H1 (cell line): ENCODE data around the gene CELSR1. TPM values are rescaled to one million over a fixed set of nuclear protein-coding genes. Genes with fewer than 3 reads are reported as not detected.

Experiments
- CTCF ChIA-PET: fragments of 300-600 bp; sonication (Branson Sonifier 250); formaldehyde crosslinking; loops from one replicate; lab custom pipeline; 2021; ENCODE audit not compliant: partially characterized antibody; lab: Charles Lee
- POLR2A ChIA-PET: fragments of 300-600 bp; sonication (Branson Sonifier 250); formaldehyde crosslinking; loops from one replicate; lab custom pipeline; 2021; ENCODE audit warnings: inconsistent platforms; ENCODE audit not compliant: partially characterized antibody; lab: Charles Lee
- DNase-seq, 2 experiments: peaks; one replicate each; pipeline versions ENCODE4 v3.0.0 to v3.0.0-alpha.2; 2010 to 2022; ENCODE audit warnings: low spot score in 2 of 2, low read depth in 1 of 2, mixed read lengths in 1 of 2
- FAIRE-seq: peaks from 2 replicates; lab custom pipeline; 2011; peaks lifted over from hg19 to GRCh38; lab: Jason Lieb, UNC
- H2AFZ ChIP-seq: 2 replicates; pipeline ENCODE4 v1.8.1; 2012; ENCODE audit warnings: low read length, inconsistent platforms
- H2AK5ac ChIP-seq: 2 replicates; pipeline ENCODE4 v1.6.1; 2013; ENCODE audit warnings: low read depth, low read length
- H2BK120ac ChIP-seq: replicated peaks from 2 replicates; pipeline ENCODE3; 2013; ENCODE audit warnings: low read depth, low read length, inconsistent platforms
- H2BK12ac ChIP-seq: 2 replicates; pipeline ENCODE4 v1.6.1; 2013; ENCODE audit warnings: low read depth, low read length
- H2BK15ac ChIP-seq: 2 replicates; pipeline ENCODE4 v1.6.1; 2013; ENCODE audit warnings: low read length
- H2BK20ac ChIP-seq: 2 replicates; pipeline ENCODE4 v1.6.1; 2013; ENCODE audit warnings: low read length
- H2BK5ac ChIP-seq: 2 replicates; pipeline ENCODE4 v1.6.1; 2013; ENCODE audit warnings: low read depth, low read length
- H3K14ac ChIP-seq: 2 replicates; pipeline ENCODE4 v1.6.1; 2013; ENCODE audit warnings: inconsistent platforms; ENCODE audit not compliant: insufficient read length
- H3K18ac ChIP-seq: 2 replicates; pipeline ENCODE4 v1.6.1; 2013; ENCODE audit warnings: low read length; ENCODE audit errors: extremely low read depth
- H3K23ac ChIP-seq: 2 replicates; pipeline ENCODE4 v1.6.1; 2013; ENCODE audit warnings: inconsistent platforms; ENCODE audit not compliant: insufficient read length
- H3K23me2 ChIP-seq: 2 replicates; pipeline ENCODE4 v1.6.1; 2013; ENCODE audit warnings: low read depth, low read length
- H3K27ac ChIP-seq: 2 replicates; pipeline ENCODE4 v1.6.1; 2011; ENCODE audit warnings: low read depth, low read length, inconsistent platforms
- H3K27me3 ChIP-seq, 4 experiments: replicated peaks in 1 of 4; 1 replicate in 1 of 4; 2 replicates in 3 of 4; pipeline versions ENCODE4 v1.6.1 to v1.8.1; 2011 to 2013; ENCODE audit warnings: low read length in 3 of 4, mild to moderate bottlenecking in 3 of 4, inconsistent platforms in 2 of 4, mixed read lengths in 2 of 4, moderate library complexity in 1 of 4; ENCODE audit not compliant: control insufficient read depth in 3 of 4, insufficient read depth in 3 of 4; ENCODE audit errors: extremely low read depth in 1 of 4
- H3K36me3 ChIP-seq, 4 experiments: 2 replicates each; pipeline versions ENCODE4 v1.6.1 to v1.8.1; 2011 to 2013; ENCODE audit warnings: mild to moderate bottlenecking in 4 of 4, low read length in 3 of 4, moderate library complexity in 2 of 4, control low read depth in 1 of 4, inconsistent platforms in 1 of 4; ENCODE audit not compliant: insufficient read depth in 4 of 4, control insufficient read depth in 2 of 4
- H3K4ac ChIP-seq: replicated peaks from 2 replicates; pipeline ENCODE3; 2013; ENCODE audit warnings: low read length, low read depth, mixed read lengths, inconsistent platforms; ENCODE audit not compliant: insufficient read length
- H3K4me1 ChIP-seq, 4 experiments: replicated peaks in 1 of 4; 1 replicate in 1 of 4; 2 replicates in 3 of 4; pipeline versions ENCODE4 v1.6.1 to v1.8.1; 2011 to 2013; ENCODE audit warnings: low read length in 3 of 4, inconsistent platforms in 2 of 4, mixed read lengths in 1 of 4; ENCODE audit not compliant: insufficient read depth in 4 of 4, control insufficient read depth in 3 of 4
- H3K4me2 ChIP-seq, 2 experiments: 2 replicates each; pipeline versions ENCODE4 v1.6.1 to v1.8.1; 2011 to 2013; ENCODE audit warnings: low read depth in 2 of 2, low read length in 2 of 2, control low read depth in 1 of 2, inconsistent platforms in 1 of 2, mild to moderate bottlenecking in 1 of 2; ENCODE audit not compliant: insufficient read depth in 1 of 2
- H3K4me3 ChIP-seq, 4 experiments: fragments of 200-600, 300-600 bp in 1 of 4; sonication (generic), shearing (Covaris generic), sonication (Bioruptor Twin) in 1 of 4; 2 replicates each; pipeline versions ENCODE4 v1.5.1 to v1.8.1; 2011 to 2016; ENCODE audit warnings: low read length in 4 of 4, low read depth in 3 of 4, control low read depth in 2 of 4, inconsistent platforms in 2 of 4, mild to moderate bottlenecking in 2 of 4, mixed read lengths in 1 of 4, moderate library complexity in 1 of 4; ENCODE audit not compliant: insufficient read depth in 2 of 4; ENCODE audit errors: extremely low read depth in 1 of 4
- H3K56ac ChIP-seq: replicated peaks from 2 replicates; pipeline ENCODE3; 2013; ENCODE audit warnings: low read depth, mild to moderate bottlenecking, mixed read lengths, low read length, inconsistent platforms; ENCODE audit not compliant: insufficient read length
- H3K79me1 ChIP-seq: 2 replicates; pipeline ENCODE4 v1.6.1; 2013; ENCODE audit warnings: low read depth, low read length, control low read depth
- H3K79me2 ChIP-seq, 2 experiments: 2 replicates each; pipeline versions ENCODE4 v1.6.1 to v1.8.1; 2012 to 2013; ENCODE audit warnings: low read length in 2 of 2, mild to moderate bottlenecking in 2 of 2, inconsistent platforms in 1 of 2; ENCODE audit not compliant: insufficient read depth in 2 of 2, control insufficient read depth in 1 of 2
- H3K9ac ChIP-seq, 4 experiments: replicated peaks in 1 of 4; 1 replicate in 1 of 4; 2 replicates in 3 of 4; pipeline versions ENCODE4 v1.6.1 to v1.8.1; 2011 to 2013; ENCODE audit warnings: low read depth in 3 of 4, low read length in 3 of 4, control low read depth in 2 of 4, mild to moderate bottlenecking in 2 of 4, moderate library complexity in 2 of 4, inconsistent platforms in 1 of 4; ENCODE audit errors: extremely low read depth in 1 of 4
- H3K9me3 ChIP-seq, 2 experiments: 2 replicates each; pipeline versions ENCODE4 v1.6.1 to v1.8.1; 2012 to 2013; ENCODE audit warnings: mild to moderate bottlenecking in 2 of 2, moderate library complexity in 2 of 2, control low read depth in 1 of 2, inconsistent platforms in 1 of 2, low read depth in 1 of 2, low read length in 1 of 2, mixed read lengths in 1 of 2; ENCODE audit not compliant: insufficient read depth in 2 of 2
- H4K20me1 ChIP-seq, 2 experiments: replicated peaks in 1 of 2; 2 replicates each; pipeline versions ENCODE3 to v1.8.1; 2011 to 2013; ENCODE audit warnings: inconsistent platforms in 2 of 2, low read length in 2 of 2, mild to moderate bottlenecking in 1 of 2; ENCODE audit not compliant: insufficient read depth in 2 of 2, control insufficient read depth in 1 of 2
- H4K5ac ChIP-seq: 2 replicates; pipeline ENCODE4 v1.6.1; 2013; ENCODE audit warnings: low read length, low read depth, mixed read lengths, inconsistent platforms; ENCODE audit not compliant: insufficient read length
- H4K8ac ChIP-seq: 2 replicates; pipeline ENCODE4 v1.8.0; 2013; ENCODE audit warnings: mild to moderate bottlenecking, moderate library complexity, low read length, inconsistent platforms; ENCODE audit not compliant: insufficient read depth; ENCODE audit errors: extremely low read depth
- H4K91ac ChIP-seq: replicated peaks from 2 replicates; pipeline ENCODE3; 2013; ENCODE audit warnings: low read length, mixed read lengths, inconsistent platforms; ENCODE audit not compliant: insufficient read length
- CTBP2 ChIP-seq: IDR thresholded peaks from 2 replicates; pipeline ENCODE4 v1.7.0; 2011; ENCODE audit warnings: borderline replicate concordance, mild to moderate bottlenecking, moderate library complexity, mixed read lengths, low read length; ENCODE audit not compliant: insufficient read depth, insufficient read length
- FOSL1 ChIP-seq: IDR thresholded peaks from 2 replicates; pipeline ENCODE4 v1.6.1; 2011; ENCODE audit warnings: mild to moderate bottlenecking, low read depth, low read length, moderate library complexity; ENCODE audit not compliant: insufficient read depth
- KDM4A ChIP-seq: IDR thresholded peaks from one replicate; pipeline ENCODE4 v1.7.1; 2012; ENCODE audit warnings: low read depth, mild to moderate bottlenecking, moderate library complexity, low read length, inconsistent platforms; ENCODE audit not compliant: severe bottlenecking
- NRF1 ChIP-seq: IDR thresholded peaks from 2 replicates; pipeline ENCODE4 v1.6.1; 2011; ENCODE audit warnings: mild to moderate bottlenecking, low read depth, low read length, improper control_type of control experiment
- RAD21 ChIP-seq, 2 experiments: IDR thresholded peaks in 1 of 2; conservative IDR thresholded peaks in 1 of 2; 2 replicates each; pipeline ENCODE4 v1.6.1; 2011; ENCODE audit warnings: low read depth in 2 of 2, low read length in 2 of 2, improper control_type of control experiment in 1 of 2, inconsistent platforms in 1 of 2, mild to moderate bottlenecking in 1 of 2, moderate library complexity in 1 of 2
- TCF12 ChIP-seq: IDR thresholded peaks from 2 replicates; pipeline ENCODE4 v1.6.1; 2011; ENCODE audit warnings: low read depth, mild to moderate bottlenecking, low read length
- WGBS, 2 experiments: shearing (Covaris generic) in 1 of 2; methylation state at CpG; one replicate each; pipeline versions ENCODE4 v1.1.6 to v1.1.7; 2013 to 2015; ENCODE audit warnings: low lambda C conversion rate in 2 of 2, mixed read lengths in 2 of 2, inconsistent platforms in 1 of 2, low coverage in 1 of 2, missing lambda C conversion rate in 1 of 2; ENCODE audit not compliant: insufficient replicate concordance in 2 of 2, insufficient coverage in 1 of 2, insufficient read length in 1 of 2; ENCODE audit errors: extremely low coverage in 1 of 2, missing lambda C conversion rate in 1 of 2; 5-methylcytosine and 5-hydroxymethylcytosine counted together
- polyA plus RNA-seq, 7 experiments: library from polyadenylated mRNA; depleted of rRNA in 3 of 7; stranded (reverse) in 5 of 7; unstranded in 2 of 7; fragments of >200 nt in 5 of 7; fragments of 200-250 nt in 2 of 7; gene quantifications; 1 replicate in 5 of 7; 2 replicates in 1 of 7; 4 replicates in 1 of 7; pipeline versions ENCODE4 v1.2.1 to v1.2.3, GENCODE V29; 2011 to 2013; ENCODE audit warnings: missing spikeins in 2 of 7, mixed read lengths in 2 of 7
- total RNA-seq: library from RNA; stranded (reverse); fragmentation: NEBNext Ultra II Directional; extraction: Animal tissue kit (Norgen Biotek cat#: 25700); gene quantifications from 2 replicates; pipeline ENCODE4 v1.2.1, GENCODE V29; 2021
- TF ChIP-seq, protein P1 (sequence below), 3 experiments: IDR thresholded peaks; 1 replicate in 2 of 3; 2 replicates in 1 of 3; pipeline versions ENCODE4 v1.5.1 to v1.6.1; 2011; ENCODE audit warnings: low read length in 3 of 3, mild to moderate bottlenecking in 3 of 3, inconsistent platforms in 2 of 3, low read depth in 1 of 3, moderate library complexity in 1 of 3; ENCODE audit not compliant: insufficient read depth in 1 of 3; ENCODE audit errors: control extremely low read depth in 1 of 3

CELSR1 gene
- total and polyA plus RNA-seq, 2 of the 8 experiments (the other 6 are each of a cell fraction or from before 2014, with no cell fraction given), result 9.0 to 12.4 TPM

DNA sequence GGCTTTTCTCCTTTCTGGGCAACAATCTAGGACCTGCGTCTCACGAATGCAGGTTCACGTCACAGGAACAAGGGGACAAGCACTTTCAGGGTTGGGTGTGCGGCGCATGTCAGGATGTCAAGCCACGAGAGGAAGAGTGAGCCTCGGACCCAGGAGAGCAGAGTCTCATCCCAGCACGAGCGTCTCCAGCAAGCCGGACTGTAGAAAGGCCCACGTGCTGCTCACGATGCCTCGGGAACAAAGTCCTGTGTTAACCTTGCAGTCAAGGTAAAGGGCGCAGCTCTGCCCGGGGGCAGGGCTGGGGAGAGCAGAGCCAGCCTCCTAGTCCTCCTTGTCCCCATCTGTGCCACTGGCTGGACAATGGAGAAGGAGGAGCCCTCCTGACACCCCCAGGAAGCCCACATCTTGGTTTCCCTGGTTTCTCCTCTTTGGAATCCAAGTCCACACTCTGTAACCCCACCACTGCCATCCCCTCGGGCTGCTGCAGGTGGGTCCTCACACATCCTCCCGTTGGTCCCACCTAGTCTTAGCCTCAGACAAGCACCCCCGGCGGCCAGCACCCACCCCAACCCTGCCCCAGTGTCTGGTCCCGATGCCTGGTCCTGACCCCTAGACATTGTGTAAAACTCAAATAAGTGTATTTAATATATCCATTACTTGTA lies 63.4 kb downstream of the CELSR1 start:
- Histone ChIP-seq H2BK15ac (no peak overlapping the region), H2BK120ac (no peak overlapping the region), H2BK5ac (no peak overlapping the region), H3K18ac (no peak overlapping the region), H3K4me2 (no peak overlapping the region), H3K9ac (no peak overlapping the region), H4K91ac (no peak overlapping the region), H3K14ac (no peak overlapping the region), H2AFZ (no peak overlapping the region), H3K23ac (no peak overlapping the region), H3K27ac (no peak overlapping the region), H4K5ac (no peak overlapping the region), H3K27me3 (no peaks in the 10 kb centered on the region), H4K20me1 (no peaks in the 10 kb centered on the region), H3K79me2 (no peaks in the 10 kb centered on the region), H3K56ac (no peak overlapping the region), H3K9me3 (no peaks in the 10 kb centered on the region), H4K8ac (peak overlapping the region; percentile 17; the same call in 1 of the 2 replicates), H3K23me2 (no peaks in the 10 kb centered on the region), H3K4ac (no peak overlapping the region), H3K4me3 (no peak overlapping the region), H2BK20ac (no peak overlapping the region), H2AK5ac (no peak overlapping the region), H3K79me1 (no peaks in the 10 kb centered on the region; the same call in 1 of the 2 replicates), H3K4me1 (peaks cover 0 to 3% (median 2%) of the 10 kb centered on the region in 4 experiments; a peak in 1 of 7 replicates), H3K36me3 (no peaks in the 10 kb centered on the region), H2BK12ac (no peak overlapping the region)
- ChIA-PET POLR2A (no interaction called here), CTCF (no interaction called here)
- DNase-seq (no peak), FAIRE-seq (no peak)
- TF ChIP-seq, protein P1, sequence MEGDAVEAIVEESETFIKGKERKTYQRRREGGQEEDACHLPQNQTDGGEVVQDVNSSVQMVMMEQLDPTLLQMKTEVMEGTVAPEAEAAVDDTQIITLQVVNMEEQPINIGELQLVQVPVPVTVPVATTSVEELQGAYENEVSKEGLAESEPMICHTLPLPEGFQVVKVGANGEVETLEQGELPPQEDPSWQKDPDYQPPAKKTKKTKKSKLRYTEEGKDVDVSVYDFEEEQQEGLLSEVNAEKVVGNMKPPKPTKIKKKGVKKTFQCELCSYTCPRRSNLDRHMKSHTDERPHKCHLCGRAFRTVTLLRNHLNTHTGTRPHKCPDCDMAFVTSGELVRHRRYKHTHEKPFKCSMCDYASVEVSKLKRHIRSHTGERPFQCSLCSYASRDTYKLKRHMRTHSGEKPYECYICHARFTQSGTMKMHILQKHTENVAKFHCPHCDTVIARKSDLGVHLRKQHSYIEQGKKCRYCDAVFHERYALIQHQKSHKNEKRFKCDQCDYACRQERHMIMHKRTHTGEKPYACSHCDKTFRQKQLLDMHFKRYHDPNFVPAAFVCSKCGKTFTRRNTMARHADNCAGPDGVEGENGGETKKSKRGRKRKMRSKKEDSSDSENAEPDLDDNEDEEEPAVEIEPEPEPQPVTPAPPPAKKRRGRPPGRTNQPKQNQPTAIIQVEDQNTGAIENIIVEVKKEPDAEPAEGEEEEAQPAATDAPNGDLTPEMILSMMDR (IDR thresholded peaks at IDR 0.05; ENCODE audit: control extremely low read depth in 1 of 3, insufficient read depth in 1 of 3, low read depth in 1 of 3, low read length in 3 of 3), result no peak
- no peak for TF ChIP-seq TCF12
- TF ChIP-seq KDM4A, result no peak
- no peak for TF ChIP-seq FOSL1
- no peak for TF ChIP-seq NRF1
- no peak for TF ChIP-seq CTBP2
- TF ChIP-seq RAD21 (IDR thresholded peaks at IDR 0.05 in 1 of 2, conservative IDR thresholded peaks at IDR 0.05 in 1 of 2; ENCODE audit: low read depth in 2 of 2, low read length in 2 of 2), result no peak
- 92% methylated on average over 20 of the region's 20 CpGs; no CpG with 5 or more reads in 1 of the 2 experiments for WGBS, 2 experiments
